Suppressor macrophage treated with lipopolysaccharide for 4 hours (primary cell): ENCODE data around the gene TEX35.
"Not testable (repeated sequence)": the region's sequence is repeated elsewhere in the genome, so short reads cannot be mapped to it uniquely, and the experiment has no call there.

ENCODE experiments used
- DNase-seq: peaks from one replicate; pipeline ENCODE4 v3.0.0-alpha.2; 2020

Gene TEX35

GRCh38 chr1:178495158-178495557 lies 17.8 kb upstream of the TEX35 start:
- DNase-seq = no peak

- DNase-seq = no peak
Observed at GRCh38 chr1:178495741-178496409, 17.0 kb upstream of the TEX35 start.

- DNase-seq = no peak
Observed at GRCh38 chr1:178496410-178497135, 16.3 kb upstream of the TEX35 start, which contains the start of gene CLEC20A. CLEC20A (minus strand) TSS chr1:178496964; CDS start chr1:178496939, 25 bp downstream.

GRCh38 chr1:178497903-178498478 lies 14.9 kb upstream of the TEX35 start:
- DNase-seq = no peak

GRCh38 chr1:178498896-178499675 lies 13.8 kb upstream of the TEX35 start:
- DNase-seq = no peak

- DNase-seq = no peak
Observed at GRCh38 chr1:178500091-178500770, 12.7 kb upstream of the TEX35 start.

- DNase-seq = no peak
Observed at GRCh38 chr1:178500936-178501554, 11.9 kb upstream of the TEX35 start.

GRCh38 chr1:178501705-178502329 lies 11.1 kb upstream of the TEX35 start:
- peak; percentile 82 for DNase-seq

- no peak for DNase-seq
Observed at GRCh38 chr1:178502330-178502714, 10.6 kb upstream of the TEX35 start.

GRCh38 chr1:178502856-178503255 lies 10.1 kb upstream of the TEX35 start:
- DNase-seq = no peak

- not testable (repeated sequence) for DNase-seq
Observed at GRCh38 chr1:178503316-178503715, 9.6 kb upstream of the TEX35 start.

GRCh38 chr1:178503849-178504248 lies 9.1 kb upstream of the TEX35 start:
- no peak for DNase-seq

- DNase-seq = no peak
Observed at GRCh38 chr1:178504286-178504685, 8.6 kb upstream of the TEX35 start.

- no peak for DNase-seq
Observed at GRCh38 chr1:178506177-178506576, 6.7 kb upstream of the TEX35 start.

- DNase-seq = no peak
Observed at GRCh38 chr1:178506669-178507068, 6.2 kb upstream of the TEX35 start.

GRCh38 chr1:178509414-178510007 lies 3.4 kb upstream of the TEX35 start:
- no peak for DNase-seq

GRCh38 chr1:178510155-178510554 lies 2.8 kb upstream of the TEX35 start:
- no peak for DNase-seq

GRCh38 chr1:178513278-178513983 lies 522 bp downstream of the TEX35 start:
- DNase-seq = no peak

GRCh38 chr1:178516110-178516509 lies 3.2 kb downstream of the TEX35 start:
- DNase-seq = no peak

- DNase-seq = no peak
Observed at GRCh38 chr1:178518894-178519293, 6.0 kb downstream of the TEX35 start.

- DNase-seq = no peak
Observed at GRCh38 chr1:178520803-178521202, 7.9 kb downstream of the TEX35 start.
